IgD-negative memory B cell (primary cell): Measurements from ENCODE around the gene ADRA2C. TPM values are rescaled to one million over a fixed set of nuclear protein-coding genes. Genes with fewer than 3 reads are reported as not detected.

ENCODE experiments used
- H3K27ac Mint-ChIP-seq, 3 donors: one replicate each; pipeline ENCODE4 v1.8.0; 2020 to 2022; ENCODE audit warnings: mild to moderate bottlenecking in 3 of 3, mixed read lengths in 3 of 3, moderate library complexity in 1 of 3
- H3K27me3 Mint-ChIP-seq: one replicate; pipeline ENCODE4 v1.8.0; 2021; ENCODE audit warnings: mixed read lengths
- H3K36me3 Mint-ChIP-seq: one replicate; pipeline ENCODE4 v1.8.0; 2020; ENCODE audit warnings: mild to moderate bottlenecking, mixed read lengths
- H3K4me1 Mint-ChIP-seq, 3 donors: one replicate each; pipeline ENCODE4 v1.8.0; 2020 to 2022; ENCODE audit warnings: mixed read lengths in 3 of 3, mild to moderate bottlenecking in 1 of 3
- H3K4me3 Mint-ChIP-seq, 4 donors: one replicate each; pipeline ENCODE4 v1.8.0; 2020 to 2022; ENCODE audit warnings: mild to moderate bottlenecking in 4 of 4, mixed read lengths in 4 of 4, moderate library complexity in 3 of 4
- H3K9me3 Mint-ChIP-seq, 3 donors: one replicate each; pipeline ENCODE4 v1.8.0; 2020 to 2021; ENCODE audit warnings: mixed read lengths in 3 of 3, mild to moderate bottlenecking in 1 of 3
- polyA plus RNA-seq: library from polyadenylated mRNA; unstranded; fragments of 300-500 nt; fragmentation: Illumina TruSeq; gene quantifications from one replicate; pipeline ENCODE4 v1.2.3, GENCODE V29; 2021

ADRA2C gene
- polyA plus RNA-seq, 1 donor from 2014 or later: not detected

DNA sequence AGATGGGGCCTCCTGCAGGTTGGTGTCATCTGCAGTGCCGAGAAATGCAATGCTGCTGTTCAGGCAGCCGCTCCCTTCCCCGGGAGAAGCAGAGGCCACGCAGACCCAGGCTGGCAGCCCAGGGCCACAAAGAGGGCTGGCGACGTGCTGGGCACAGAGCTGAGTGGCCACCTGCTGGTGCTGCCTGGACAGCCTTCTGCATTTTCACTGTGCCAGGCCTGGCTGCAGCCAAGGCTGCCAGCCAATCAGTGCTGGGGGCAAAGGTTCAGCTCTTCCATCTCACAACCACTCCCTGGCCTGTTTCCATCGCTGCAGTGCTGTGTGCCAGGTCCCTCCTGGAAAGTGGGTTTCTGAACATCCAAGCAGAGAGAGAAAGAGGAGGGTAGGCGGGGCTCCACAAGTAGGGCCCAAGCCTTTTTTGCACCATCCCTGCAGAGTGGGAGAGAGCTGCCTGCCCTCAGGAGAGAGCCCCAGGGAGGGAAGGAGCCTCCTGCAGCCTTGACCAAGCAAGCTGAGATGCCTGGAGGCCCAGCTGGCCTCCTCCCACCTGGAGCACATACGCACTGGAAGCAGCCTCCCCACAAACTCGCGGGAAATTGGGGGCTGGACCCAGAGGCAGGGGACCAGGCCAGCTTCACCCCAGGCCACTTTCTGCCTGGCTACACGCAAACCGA, 20.1 kb downstream of the ADRA2C start:
- Mint-ChIP-seq H3K36me3 (no peaks in the 10 kb centered on the region), H3K9me3 (peaks cover 0 to 4% (median 0%) of the 10 kb centered on the region in 3 donors), H3K27me3 (peaks cover 11% of the 10 kb centered on the region), H3K4me3 (no peak overlapping the region), H3K4me1 (no peaks in the 10 kb centered on the region), H3K27ac (no peak overlapping the region)

DNA sequence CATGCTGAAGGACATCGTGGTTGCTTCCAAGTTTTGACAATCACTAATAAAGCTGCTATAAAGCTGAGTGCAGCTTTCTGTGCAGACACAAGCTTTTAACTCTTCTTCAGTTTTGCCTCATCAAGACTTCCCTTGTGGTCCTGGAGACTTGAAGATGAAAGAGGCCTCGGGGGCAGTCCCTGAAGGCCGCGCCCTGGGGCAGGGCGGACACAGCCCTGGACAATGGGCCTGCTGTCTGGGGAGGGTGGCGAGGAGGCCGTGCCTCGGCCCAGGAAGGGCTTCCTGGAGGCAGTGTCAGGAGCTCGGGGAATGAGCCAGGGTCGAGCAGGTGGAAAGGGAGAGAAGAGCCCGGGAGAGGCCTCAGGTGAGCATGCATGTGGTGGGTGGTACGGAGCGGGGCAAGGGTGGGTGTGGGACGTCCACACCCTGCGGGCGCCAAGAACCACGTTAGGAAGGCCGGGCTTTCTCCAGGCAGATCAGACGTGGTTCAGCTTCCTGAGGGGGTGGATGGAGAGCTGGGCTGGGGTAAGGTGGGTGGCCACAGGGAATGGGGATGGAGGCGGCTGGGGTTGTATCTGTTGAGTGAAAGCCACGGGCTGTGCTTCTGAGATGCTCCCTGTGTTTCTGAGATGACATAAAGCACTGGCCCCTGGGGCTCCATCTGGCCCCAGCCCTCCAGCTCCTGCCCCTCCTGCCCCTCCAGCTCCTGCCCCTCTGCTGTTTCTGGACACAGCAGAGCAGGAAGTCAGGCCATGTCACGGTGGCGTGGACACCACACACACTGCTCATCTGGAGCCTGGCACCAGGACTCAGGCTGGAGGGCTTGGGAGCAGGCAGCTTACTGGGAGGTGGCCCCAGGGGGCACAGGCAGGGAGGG, 21.5 kb downstream of the ADRA2C start:
- peaks cover 11% of the 10 kb centered on the region for H3K27me3 Mint-ChIP-seq
- no peaks in the 10 kb centered on the region for H3K36me3 Mint-ChIP-seq
- peaks cover 0 to 4% (median 0%) of the 10 kb centered on the region in 3 donors for H3K9me3 Mint-ChIP-seq
- H3K27ac Mint-ChIP-seq: no peak overlapping the region
- H3K4me1 Mint-ChIP-seq: no peaks in the 10 kb centered on the region
- H3K4me3 Mint-ChIP-seq: no peak overlapping the region

- Mint-ChIP-seq H3K4me3 (no peak overlapping the region), H3K9me3 (peaks cover 0 to 4% (median 4%) of the 10 kb centered on the region in 3 donors), H3K27ac (no peak overlapping the region), H3K36me3 (no peaks in the 10 kb centered on the region), H3K4me1 (no peaks in the 10 kb centered on the region), H3K27me3 (peaks cover 11% of the 10 kb centered on the region)
These were observed 22.1 kb downstream of the ADRA2C start for GRCh38 chr4:3788366-3788660.

DNA sequence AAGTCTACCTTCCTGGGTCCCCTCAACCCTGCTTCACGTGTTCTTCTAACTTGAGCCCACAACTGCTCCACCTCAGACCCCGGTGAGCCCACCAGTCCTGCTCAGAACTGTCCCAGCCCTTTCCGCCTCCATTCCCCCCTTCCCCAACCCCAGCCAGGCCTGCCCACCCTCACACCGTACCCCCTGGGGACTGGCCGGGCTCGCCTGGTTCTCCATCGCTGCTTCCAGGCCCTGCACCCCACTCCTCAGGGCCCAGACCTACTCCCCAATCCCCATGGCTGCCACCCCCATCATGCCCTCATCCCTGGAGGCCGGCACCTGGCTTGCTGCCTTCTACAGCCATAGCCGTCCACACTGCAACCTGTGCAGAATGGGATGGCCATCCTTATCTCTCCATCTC, 23.4 kb downstream of the ADRA2C start:
- H3K36me3 Mint-ChIP-seq: no peaks in the 10 kb centered on the region
- H3K4me1 Mint-ChIP-seq: no peaks in the 10 kb centered on the region
- H3K9me3 Mint-ChIP-seq: peaks cover 1 to 10% (median 8%) of the 10 kb centered on the region in 3 donors
- H3K27ac Mint-ChIP-seq: no peak overlapping the region
- H3K4me3 Mint-ChIP-seq: no peak overlapping the region
- peaks cover 11% of the 10 kb centered on the region for H3K27me3 Mint-ChIP-seq

DNA sequence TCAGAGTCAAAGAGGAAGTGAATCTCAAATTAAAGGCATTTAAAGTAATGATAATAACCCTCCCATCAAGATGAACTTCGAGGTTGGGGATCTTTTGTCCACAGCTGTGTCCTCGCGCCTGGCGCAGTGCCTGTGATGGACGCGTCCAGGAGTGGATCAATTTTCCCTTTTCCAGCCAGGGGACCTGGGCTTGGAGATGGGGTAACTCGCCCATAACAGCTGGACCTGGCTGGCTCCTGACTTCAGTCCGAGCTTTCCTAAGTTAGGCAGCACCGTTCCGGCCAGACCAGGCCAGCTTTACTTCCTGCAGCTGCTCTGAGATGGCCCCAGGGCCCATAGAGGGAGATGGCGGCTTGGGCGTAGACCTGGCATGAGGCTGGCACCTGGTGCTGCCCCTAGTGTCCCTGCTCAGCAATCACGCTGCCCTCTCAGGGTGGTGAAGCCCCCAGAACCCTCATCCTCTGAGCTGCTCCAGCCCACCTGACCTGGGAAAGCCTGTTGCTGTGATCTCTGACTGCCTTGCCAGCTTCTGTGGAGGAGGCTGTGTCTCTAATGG, 23.9 kb downstream of the ADRA2C start:
- Mint-ChIP-seq H3K4me1 (no peaks in the 10 kb centered on the region), H3K27me3 (peaks cover 10% of the 10 kb centered on the region), H3K9me3 (peaks cover 1 to 15% (median 8%) of the 10 kb centered on the region in 3 donors), H3K4me3 (no peak overlapping the region), H3K27ac (no peak overlapping the region), H3K36me3 (no peaks in the 10 kb centered on the region)

GRCh38 chr4:3791256-3791655, 25.1 kb downstream of the ADRA2C start:
- no peak overlapping the region for H3K4me3 Mint-ChIP-seq
- peaks cover 4 to 20% (median 9%) of the 10 kb centered on the region in 3 donors for H3K9me3 Mint-ChIP-seq
- peaks cover 8% of the 10 kb centered on the region for H3K27me3 Mint-ChIP-seq
- no peaks in the 10 kb centered on the region for H3K36me3 Mint-ChIP-seq
- H3K27ac Mint-ChIP-seq: no peak overlapping the region
- H3K4me1 Mint-ChIP-seq: no peaks in the 10 kb centered on the region

DNA sequence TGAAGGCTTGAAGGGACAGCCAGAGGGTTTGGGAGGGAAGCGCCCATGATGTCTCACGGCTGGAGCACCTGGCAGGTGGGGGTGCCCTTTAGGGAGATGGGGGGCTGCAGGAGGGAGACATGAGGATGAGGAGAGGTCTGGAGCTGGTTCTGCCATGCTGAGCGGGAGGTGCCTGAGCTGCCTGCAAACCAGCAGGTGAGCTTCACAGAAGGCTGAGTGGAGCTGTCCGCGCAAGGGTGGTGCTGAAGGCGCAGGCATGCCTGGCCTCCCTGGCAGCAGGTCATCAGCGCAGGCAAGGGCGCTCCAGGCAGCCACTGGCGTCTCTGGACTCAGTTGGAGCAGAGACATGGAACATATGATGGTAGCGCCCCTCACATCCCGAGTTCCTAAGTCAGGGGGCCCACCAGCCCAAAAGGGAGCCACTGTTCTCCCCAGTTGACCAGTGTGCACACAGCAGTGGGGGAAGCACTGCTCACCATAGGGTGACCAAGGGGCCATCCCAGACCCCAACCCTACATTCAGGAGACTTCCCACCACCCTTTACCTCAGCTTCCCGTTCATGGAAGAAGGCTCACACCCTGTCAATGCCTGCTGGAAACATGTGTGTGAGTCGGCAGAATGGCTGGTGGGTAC, 25.8 kb downstream of the ADRA2C start:
- Mint-ChIP-seq H3K27ac (no peak overlapping the region), H3K36me3 (no peaks in the 10 kb centered on the region), H3K4me3 (no peak overlapping the region), H3K4me1 (no peaks in the 10 kb centered on the region), H3K27me3 (peaks cover 8% of the 10 kb centered on the region), H3K9me3 (peaks cover 4 to 20% (median 16%) of the 10 kb centered on the region in 3 donors)

DNA sequence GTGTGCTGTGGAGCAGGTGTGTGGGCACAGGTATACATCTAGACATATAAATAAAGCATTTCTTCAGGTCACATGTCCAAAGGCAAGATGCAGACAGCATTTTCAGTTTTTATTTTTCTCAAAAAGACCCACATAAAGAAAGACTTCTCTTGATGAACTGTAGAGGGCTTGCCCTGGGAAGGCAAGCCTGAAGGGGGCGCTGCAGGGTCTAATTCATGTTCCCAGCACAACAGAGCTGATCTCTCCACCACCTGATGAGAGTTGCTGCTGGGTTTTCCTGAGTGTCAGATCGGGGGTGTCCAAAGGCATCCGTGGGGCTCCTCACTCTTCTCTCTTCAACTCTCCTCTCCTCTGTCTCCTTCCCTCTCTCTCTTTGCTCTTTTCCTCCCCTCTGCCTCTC, 26.6 kb downstream of the ADRA2C start:
- no peak overlapping the region for H3K27ac Mint-ChIP-seq
- H3K9me3 Mint-ChIP-seq: peaks cover 4 to 20% (median 16%) of the 10 kb centered on the region in 3 donors
- H3K27me3 Mint-ChIP-seq: peaks cover 8% of the 10 kb centered on the region
- H3K36me3 Mint-ChIP-seq: no peaks in the 10 kb centered on the region
- no peak overlapping the region for H3K4me3 Mint-ChIP-seq
- H3K4me1 Mint-ChIP-seq: no peaks in the 10 kb centered on the region

DNA sequence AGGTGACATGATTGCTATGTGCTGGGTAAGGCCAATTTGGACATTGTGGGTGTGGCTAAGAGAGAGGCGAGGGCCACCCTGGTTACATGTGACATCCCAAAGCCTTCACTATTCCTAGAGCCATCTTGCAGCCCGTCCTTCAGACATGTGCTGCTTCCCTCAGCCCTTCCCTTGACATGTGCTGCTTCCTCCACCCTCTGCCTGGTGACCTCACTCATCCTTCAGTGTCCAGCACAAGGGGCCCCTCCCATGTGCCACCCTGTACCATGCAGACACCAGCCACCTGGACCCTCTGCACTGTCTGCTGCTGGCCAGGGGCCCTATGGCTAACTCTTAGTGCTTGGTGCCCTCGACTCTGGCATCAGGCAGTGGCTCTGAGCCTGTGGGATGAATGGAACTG, 27.4 kb downstream of the ADRA2C start:
- H3K4me3 Mint-ChIP-seq: no peak overlapping the region
- H3K9me3 Mint-ChIP-seq: peaks cover 4 to 20% (median 12%) of the 10 kb centered on the region in 3 donors
- H3K4me1 Mint-ChIP-seq: no peaks in the 10 kb centered on the region
- H3K27me3 Mint-ChIP-seq: peaks cover 8% of the 10 kb centered on the region
- H3K27ac Mint-ChIP-seq: no peak overlapping the region
- no peaks in the 10 kb centered on the region for H3K36me3 Mint-ChIP-seq

GRCh38 chr4:3796960-3797359, 30.8 kb downstream of the ADRA2C start:
- H3K4me1 Mint-ChIP-seq: no peaks in the 10 kb centered on the region
- peaks cover 4 to 20% (median 12%) of the 10 kb centered on the region in 3 donors for H3K9me3 Mint-ChIP-seq
- no peaks in the 10 kb centered on the region for H3K36me3 Mint-ChIP-seq
- no peak overlapping the region for H3K4me3 Mint-ChIP-seq
- no peaks in the 10 kb centered on the region for H3K27me3 Mint-ChIP-seq
- H3K27ac Mint-ChIP-seq: no peak overlapping the region

GRCh38 chr4:3797831-3798790, 31.9 kb downstream of the ADRA2C start:
- Mint-ChIP-seq H3K4me1 (no peaks in the 10 kb centered on the region), H3K4me3 (no peak overlapping the region), H3K9me3 (peaks cover 4 to 18% (median 12%) of the 10 kb centered on the region in 3 donors), H3K27ac (peak overlapping the region in 1 of 3 donors; percentile 59), H3K27me3 (no peaks in the 10 kb centered on the region), H3K36me3 (no peaks in the 10 kb centered on the region)

GRCh38 chr4:3799496-3799895, 33.3 kb downstream of the ADRA2C start:
- Mint-ChIP-seq H3K36me3 (no peaks in the 10 kb centered on the region), H3K4me1 (no peaks in the 10 kb centered on the region), H3K4me3 (no peak overlapping the region), H3K27ac (no peak overlapping the region), H3K27me3 (no peaks in the 10 kb centered on the region), H3K9me3 (peaks cover 2 to 11% (median 8%) of the 10 kb centered on the region in 3 donors)

DNA sequence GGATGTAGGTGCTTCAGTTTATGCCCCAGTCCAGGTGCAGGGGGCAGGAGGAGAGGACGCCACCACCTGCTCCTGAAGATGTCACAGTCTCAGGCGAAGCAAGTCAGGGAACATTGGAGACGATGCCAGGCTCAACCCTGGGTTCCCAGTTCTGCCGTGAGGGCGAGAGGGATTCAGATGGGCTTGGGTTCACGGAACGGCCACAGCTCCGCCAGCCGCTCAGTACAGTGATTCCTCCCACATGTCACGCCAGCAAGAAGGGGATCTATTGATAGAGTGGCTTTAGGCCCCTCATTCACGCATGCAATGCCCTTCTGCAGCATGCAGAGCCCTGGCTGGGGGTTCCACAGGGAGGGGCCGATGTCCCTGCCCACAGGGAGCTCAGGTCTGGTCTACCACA, 34.2 kb downstream of the ADRA2C start:
- H3K9me3 Mint-ChIP-seq: peaks cover 1 to 8% (median 2%) of the 10 kb centered on the region in 3 donors
- no peak overlapping the region for H3K27ac Mint-ChIP-seq
- H3K36me3 Mint-ChIP-seq: no peaks in the 10 kb centered on the region
- peak overlapping the region in 1 of 4 donors; percentile 30 for H3K4me3 Mint-ChIP-seq
- no peaks in the 10 kb centered on the region for H3K27me3 Mint-ChIP-seq
- no peaks in the 10 kb centered on the region for H3K4me1 Mint-ChIP-seq

DNA sequence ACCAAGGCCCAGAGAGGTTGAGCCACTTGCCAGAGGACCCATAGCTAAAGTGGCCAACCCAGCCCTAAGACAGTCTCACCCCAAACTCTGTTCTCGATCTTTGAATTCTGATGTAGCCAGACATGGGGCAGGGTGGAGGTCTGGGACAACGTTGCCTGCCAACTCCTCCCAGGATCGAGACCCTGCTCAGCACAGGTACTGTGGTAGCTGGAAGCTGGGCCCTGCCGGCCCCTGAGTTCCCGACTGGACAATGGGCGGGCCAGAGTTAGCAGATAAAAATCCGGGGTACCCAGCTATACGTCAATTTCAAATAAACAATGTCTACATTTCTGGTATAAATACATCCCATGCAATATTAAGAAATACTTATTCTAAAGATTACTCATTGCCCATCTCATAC, 35.3 kb downstream of the ADRA2C start:
- H3K9me3 Mint-ChIP-seq: peaks cover 0 to 4% (median 0%) of the 10 kb centered on the region in 3 donors
- no peaks in the 10 kb centered on the region for H3K27me3 Mint-ChIP-seq
- no peaks in the 10 kb centered on the region for H3K4me1 Mint-ChIP-seq
- no peak overlapping the region for H3K27ac Mint-ChIP-seq
- H3K36me3 Mint-ChIP-seq: no peaks in the 10 kb centered on the region
- no peak overlapping the region for H3K4me3 Mint-ChIP-seq
